ENCODE measurements around the gene ENTREP3. TPM values are rescaled to one million over a fixed set of nuclear protein-coding genes. Genes with fewer than 3 reads are reported as not detected.

The ENTREP3 gene
- total RNA-seq, 6 experiments from 2014 or later = 7.2 to 13.0 (median 9.6) TPM

DNA sequence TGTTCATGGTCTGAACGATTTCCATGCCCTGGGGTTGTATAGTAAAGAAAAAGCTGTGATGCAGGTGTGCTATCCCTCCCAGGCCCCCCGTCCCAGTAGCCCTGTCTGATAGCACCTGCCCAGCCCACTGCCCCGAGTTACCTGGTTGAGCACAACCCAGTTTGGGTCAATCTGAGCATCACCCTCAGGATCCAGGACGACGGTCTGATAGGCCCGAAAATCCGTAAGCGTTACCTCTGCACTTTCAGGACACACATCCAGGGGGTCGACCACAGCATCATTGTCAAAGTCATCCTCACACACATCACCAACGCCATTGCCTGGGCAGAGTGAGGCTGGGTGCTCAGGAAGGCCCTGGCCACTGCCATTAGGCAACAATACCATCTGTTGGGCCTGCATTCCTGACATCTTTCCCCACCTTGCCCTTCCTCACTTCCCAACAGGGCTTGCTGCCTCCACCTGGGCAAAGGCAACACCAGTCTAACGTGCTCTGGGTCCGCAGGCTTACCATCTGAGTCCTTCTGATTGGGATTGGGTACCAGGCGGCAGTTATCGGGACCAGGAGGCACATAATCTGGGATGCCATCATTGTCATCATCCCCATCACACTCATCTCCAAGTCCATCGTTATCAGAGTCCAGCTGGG lies 57.3 kb downstream of the ENTREP3 start:
- Histone ChIP-seq H3K4me1 (peaks cover 0 to 20% (median 2%) of the 10 kb centered on the region in 4 donors), H3K4me3 (no peak overlapping the region), H3K27me3 (no peaks in the 10 kb centered on the region), H3K27ac (no peak overlapping the region), H3K36me3 (no peaks in the 10 kb centered on the region), H3K9me3 (no peaks in the 10 kb centered on the region)
- intact Hi-C loops (cut with DNase I) = no loop called here
- DNase-seq (no peak), ATAC-seq (no peak)
- WGBS (ENCODE audit: insufficient coverage, low coverage, low lambda C conversion rate, missing lambda C conversion rate) = 76% methylated on average over 4 of the region's 15 CpGs
- no peak for TF ChIP-seq POLR2A (IDR thresholded peaks at IDR 0.05)
- TF ChIP-seq, protein P1, sequence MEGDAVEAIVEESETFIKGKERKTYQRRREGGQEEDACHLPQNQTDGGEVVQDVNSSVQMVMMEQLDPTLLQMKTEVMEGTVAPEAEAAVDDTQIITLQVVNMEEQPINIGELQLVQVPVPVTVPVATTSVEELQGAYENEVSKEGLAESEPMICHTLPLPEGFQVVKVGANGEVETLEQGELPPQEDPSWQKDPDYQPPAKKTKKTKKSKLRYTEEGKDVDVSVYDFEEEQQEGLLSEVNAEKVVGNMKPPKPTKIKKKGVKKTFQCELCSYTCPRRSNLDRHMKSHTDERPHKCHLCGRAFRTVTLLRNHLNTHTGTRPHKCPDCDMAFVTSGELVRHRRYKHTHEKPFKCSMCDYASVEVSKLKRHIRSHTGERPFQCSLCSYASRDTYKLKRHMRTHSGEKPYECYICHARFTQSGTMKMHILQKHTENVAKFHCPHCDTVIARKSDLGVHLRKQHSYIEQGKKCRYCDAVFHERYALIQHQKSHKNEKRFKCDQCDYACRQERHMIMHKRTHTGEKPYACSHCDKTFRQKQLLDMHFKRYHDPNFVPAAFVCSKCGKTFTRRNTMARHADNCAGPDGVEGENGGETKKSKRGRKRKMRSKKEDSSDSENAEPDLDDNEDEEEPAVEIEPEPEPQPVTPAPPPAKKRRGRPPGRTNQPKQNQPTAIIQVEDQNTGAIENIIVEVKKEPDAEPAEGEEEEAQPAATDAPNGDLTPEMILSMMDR (IDR thresholded peaks at IDR 0.05) = no peak

Other genes with a start within 250 kb of the ENTREP3 start
- gene DCST2, start 221.7 kb downstream of the ENTREP3 start, total RNA-seq = 1 to 10 TPM in 1 of 6 experiments, under 1 TPM in 4, not detected in 1; 0.72 to 1.4 (median 0.81) TPM
- gene DCST1, start 221.7 kb downstream of the ENTREP3 start, total RNA-seq = not detected
- 10 to 100 TPM; 16.2 to 33.9 (median 26.4) TPM for gene ADAM15, start 204.2 kb downstream of the ENTREP3 start, total RNA-seq
- gene EFNA4, start 191.7 kb downstream of the ENTREP3 start, total RNA-seq = 1 to 10 TPM; 2.3 to 6.4 (median 3.0) TPM
- gene EFNA3, start 176.6 kb downstream of the ENTREP3 start, total RNA-seq = 1 to 10 TPM in 4 of 6 experiments, under 1 TPM in 2; 0.26 to 4.0 (median 2.5) TPM
- gene EFNA1, start 127.6 kb downstream of the ENTREP3 start, total RNA-seq = 100 to 1,000 TPM in 5 of 6 experiments, 10 to 100 TPM in 1; 87.5 to 419 (median 196) TPM
- 10 to 100 TPM; 16.2 to 28.1 (median 24.4) TPM for gene SLC50A1, start 119.6 kb downstream of the ENTREP3 start, total RNA-seq
- gene DPM3, start 115.0 kb downstream of the ENTREP3 start, total RNA-seq = 100 to 1,000 TPM in 1 of 6 experiments, 10 to 100 TPM in 5; 50.4 to 106 (median 60.4) TPM
- 100 to 1,000 TPM in 3 of 6 experiments, 10 to 100 TPM in 3; 85.5 to 145 (median 99.9) TPM for gene KRTCAP2, start 82.2 kb downstream of the ENTREP3 start, total RNA-seq
- gene TRIM46, start 81.6 kb downstream of the ENTREP3 start, total RNA-seq = under 1 TPM in 2 of 6 experiments, not detected in 4; 0.09 to 0.15 TPM
- 10 to 100 TPM in 3 of 6 experiments, 1 to 10 TPM in 3; 4.0 to 14.4 (median 10.5) TPM for gene THBS3, start 47.6 kb downstream of the ENTREP3 start, total RNA-seq
- gene MTX1, start 46.8 kb downstream of the ENTREP3 start, total RNA-seq = 10 to 100 TPM; 20.0 to 50.7 (median 23.9) TPM
- gene SCAMP3, start 6.9 kb upstream of the ENTREP3 start, total RNA-seq = 10 to 100 TPM; 27.9 to 63.4 (median 29.2) TPM
- gene CLK2, start 18.0 kb upstream of the ENTREP3 start, total RNA-seq = 10 to 100 TPM; 10.4 to 29.2 (median 20.2) TPM
- gene HCN3, start 22.0 kb upstream of the ENTREP3 start, total RNA-seq = 1 to 10 TPM in 4 of 6 experiments, under 1 TPM in 2; 0.56 to 1.6 (median 1.2) TPM
- gene PKLR, start 46.0 kb upstream of the ENTREP3 start, total RNA-seq = 10 to 100 TPM; 27.0 to 95.3 (median 36.1) TPM
- gene FDPS, start 53.4 kb upstream of the ENTREP3 start, total RNA-seq = 100 to 1,000 TPM in 4 of 6 experiments, 10 to 100 TPM in 2; 51.1 to 236 (median 171) TPM
- 10 to 100 TPM in 1 of 6 experiments, 1 to 10 TPM in 5; 4.6 to 12.7 (median 7.6) TPM for gene RUSC1, start 65.4 kb upstream of the ENTREP3 start, total RNA-seq